GM04503 (cell line): Measurements from ENCODE around the gene MC1R.
"Not testable (repeated sequence)": the region's sequence is repeated elsewhere in the genome, so short reads cannot be mapped to it uniquely, and the experiment has no call there.

ENCODE experiments used
- DNase-seq: peaks from one replicate; pipeline ENCODE4 v3.0.0-alpha.2; 2012; ENCODE audit warnings: low read depth

The MC1R gene

DNA sequence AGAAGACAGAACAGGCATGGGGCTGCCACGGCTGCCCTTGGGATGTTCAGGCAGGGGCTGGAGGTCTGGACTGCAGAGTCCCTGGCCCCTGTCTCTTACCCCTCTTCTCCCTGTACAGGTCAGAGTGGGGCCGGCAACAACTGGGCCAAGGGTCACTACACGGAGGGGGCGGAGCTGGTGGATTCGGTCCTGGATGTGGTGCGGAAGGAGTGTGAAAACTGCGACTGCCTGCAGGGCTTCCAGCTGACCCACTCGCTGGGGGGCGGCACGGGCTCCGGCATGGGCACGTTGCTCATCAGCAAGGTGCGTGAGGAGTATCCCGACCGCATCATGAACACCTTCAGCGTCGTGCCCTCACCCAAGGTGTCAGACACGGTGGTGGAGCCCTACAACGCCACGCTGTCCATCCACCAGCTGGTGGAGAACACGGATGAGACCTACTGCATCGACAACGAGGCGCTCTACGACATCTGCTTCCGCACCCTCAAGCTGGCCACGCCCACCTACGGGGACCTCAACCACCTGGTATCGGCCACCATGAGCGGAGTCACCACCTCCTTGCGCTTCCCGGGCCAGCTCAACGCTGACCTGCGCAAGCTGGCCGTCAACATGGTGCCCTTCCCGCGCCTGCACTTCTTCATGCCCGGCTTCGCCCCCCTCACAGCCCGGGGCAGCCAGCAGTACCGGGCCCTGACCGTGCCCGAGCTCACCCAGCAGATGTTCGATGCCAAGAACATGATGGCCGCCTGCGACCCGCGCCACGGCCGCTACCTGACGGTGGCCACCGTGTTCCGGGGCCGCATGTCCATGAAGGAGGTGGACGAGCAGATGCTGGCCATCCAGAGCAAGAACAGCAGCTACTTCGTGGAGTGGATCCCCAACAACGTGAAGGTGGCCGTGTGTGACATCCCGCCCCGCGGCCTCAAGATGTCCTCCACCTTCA, 16.2 kb downstream of the MC1R start:
- DNase-seq, result no peak

DNA sequence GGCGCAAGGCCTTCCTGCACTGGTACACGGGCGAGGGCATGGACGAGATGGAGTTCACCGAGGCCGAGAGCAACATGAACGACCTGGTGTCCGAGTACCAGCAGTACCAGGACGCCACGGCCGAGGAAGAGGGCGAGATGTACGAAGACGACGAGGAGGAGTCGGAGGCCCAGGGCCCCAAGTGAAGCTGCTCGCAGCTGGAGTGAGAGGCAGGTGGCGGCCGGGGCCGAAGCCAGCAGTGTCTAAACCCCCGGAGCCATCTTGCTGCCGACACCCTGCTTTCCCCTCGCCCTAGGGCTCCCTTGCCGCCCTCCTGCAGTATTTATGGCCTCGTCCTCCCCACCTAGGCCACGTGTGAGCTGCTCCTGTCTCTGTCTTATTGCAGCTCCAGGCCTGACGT, 17.0 kb downstream of the MC1R start:
- not testable (repeated sequence) for DNase-seq

DNA sequence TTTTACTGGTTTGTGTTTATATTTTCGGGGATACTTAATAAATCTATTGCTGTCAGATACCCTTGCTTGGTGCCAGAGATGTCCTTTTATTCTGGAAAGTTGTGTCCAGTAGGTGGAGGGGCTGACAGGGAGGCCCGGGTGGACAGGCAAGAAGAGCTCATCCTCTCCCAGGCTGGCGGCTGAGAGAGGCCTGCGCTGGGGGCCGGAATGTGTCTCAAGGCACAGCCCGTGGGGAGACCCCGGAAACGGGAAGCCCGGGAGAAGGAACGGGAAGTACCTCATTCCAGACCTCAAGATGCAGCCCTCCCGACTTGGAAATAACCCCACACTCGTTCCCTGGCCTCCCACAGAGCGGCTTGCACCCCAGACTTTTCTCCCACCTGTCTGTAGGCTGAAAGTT, 17.4 kb downstream of the MC1R start:
- no peak for DNase-seq

DNA sequence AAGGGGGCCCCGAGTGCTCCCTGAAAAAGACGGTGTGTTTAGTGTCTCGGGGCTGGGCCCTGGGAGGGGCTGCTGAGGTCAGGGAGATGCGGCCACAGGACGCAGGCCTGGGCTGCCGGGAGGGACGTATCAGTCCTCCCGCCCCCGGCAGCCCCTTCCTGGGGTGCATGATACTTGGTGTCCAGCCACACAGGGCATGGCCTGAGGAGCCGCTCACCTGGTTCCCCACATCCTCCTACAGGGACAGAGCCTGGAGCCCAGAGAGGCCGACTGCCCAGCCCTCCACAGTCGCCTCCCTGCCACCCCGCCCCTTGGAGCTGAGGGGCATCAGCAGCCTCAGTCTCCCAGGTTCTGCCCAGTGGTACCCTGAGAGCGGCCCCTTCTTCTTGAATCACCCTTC, 17.8 kb downstream of the MC1R start:
- no peak for DNase-seq

DNA sequence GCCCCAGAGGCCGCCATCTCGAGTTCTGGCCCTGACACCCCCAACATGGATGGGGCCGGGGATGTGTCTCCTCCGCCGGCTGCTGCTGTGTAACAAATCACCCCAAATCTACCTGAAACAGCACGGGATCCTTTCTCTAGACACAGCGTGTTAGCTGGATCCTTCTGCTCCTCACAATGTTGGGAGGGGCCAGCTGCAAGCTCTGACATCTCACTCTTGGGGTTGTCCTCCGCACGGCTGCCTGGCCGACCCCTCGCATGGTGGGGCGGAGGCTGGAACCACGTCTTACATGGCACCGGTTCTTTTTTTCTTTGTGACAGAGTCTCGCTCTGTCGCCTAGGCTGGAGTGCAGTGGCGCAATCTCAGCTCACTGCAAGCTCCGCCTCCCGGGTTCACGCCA, 18.3 kb downstream of the MC1R start:
- no peak for DNase-seq

DNA sequence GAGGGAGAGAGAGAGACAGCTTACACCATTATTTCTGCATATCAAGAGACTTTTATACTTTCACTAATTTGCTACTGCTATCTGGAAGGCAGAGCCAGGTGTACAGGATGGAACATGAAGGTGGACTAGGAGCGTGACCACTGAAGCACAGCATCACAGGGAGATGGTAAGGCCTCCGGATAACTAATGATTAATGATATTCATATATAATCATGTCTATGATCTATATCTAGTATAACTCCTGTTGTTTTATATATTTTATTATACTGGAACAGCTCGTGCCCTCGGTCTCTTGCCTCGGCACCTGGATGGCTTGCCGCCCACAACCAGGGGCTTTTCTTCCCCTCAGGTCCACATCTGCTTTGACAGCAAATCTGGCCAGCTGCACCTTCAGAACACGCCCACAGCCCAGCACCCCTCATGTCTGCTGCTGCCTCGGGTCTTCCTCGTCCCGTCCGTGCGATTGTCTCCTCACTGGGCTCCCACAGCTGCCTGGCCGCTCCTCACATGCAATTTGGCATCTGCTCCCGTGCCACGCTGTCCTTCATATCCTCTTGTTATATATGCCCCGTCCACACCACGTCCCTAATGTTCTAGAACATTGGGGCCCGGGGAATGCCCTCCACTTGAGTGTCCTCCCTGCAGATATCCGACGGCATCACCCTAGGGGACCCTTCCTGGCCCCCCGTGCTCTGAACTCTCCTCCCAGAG, 19.7 kb downstream of the MC1R start:
- no peak for DNase-seq

DNA sequence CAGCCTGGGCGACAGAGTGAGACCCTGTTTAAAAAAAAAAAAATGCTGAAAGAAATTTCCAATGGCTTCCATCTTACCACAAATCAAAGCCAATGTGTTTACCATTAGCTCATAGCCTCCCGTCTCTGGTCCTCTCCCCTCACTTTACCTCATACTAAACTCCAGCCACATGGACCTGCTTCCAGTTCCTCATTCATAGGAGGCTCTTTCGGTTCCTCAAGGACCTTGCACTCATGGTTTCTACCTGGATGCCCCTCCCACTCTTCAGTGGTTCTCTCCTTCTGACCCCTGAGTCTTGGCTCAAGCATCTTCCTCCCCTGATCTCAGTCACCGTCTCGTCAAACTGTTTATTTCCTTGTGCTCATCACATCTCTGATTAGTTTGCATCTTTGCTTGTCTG, 26.1 kb downstream of the MC1R start:
- DNase-seq, result no peak

DNA sequence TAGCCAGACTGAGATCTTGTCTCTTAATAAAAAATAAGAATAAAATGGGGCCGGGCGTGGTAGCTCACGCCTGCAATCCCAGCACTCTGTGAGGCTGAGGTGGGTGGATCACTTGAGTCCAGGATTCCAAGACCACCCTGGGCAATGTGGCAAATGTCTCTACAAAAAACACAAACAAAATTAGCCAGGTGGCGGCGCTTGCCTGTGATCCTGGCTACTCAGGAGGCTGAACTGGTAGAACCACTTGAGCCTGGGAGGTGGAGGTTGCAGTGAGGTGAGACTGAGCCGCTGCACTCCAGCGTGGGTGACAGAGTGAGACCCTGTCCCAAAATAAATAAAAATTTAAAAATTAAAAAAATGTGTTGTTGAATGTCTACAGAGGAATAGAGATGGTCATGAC, 27.0 kb downstream of the MC1R start:
- no peak for DNase-seq

DNA sequence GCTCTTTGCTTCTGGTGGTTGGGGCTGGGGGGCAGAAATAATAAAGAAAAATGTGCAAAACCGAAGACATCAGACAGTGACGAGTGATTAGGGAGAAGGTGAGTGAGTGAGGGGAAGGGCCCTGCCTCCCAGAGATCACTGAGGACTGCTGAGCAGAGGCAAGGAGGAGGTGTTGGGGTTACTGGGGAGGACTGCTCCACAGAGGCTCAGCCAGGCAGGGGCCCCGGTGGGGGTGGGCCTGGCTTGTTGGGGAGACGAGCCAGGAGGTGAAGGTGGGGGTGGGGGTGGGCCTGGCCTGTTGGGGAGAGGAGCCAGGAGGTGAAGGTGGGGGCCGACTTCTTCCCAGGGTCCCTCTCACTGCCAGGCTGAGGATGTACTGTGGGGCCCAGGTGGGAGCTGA, 27.9 kb downstream of the MC1R start:
- DNase-seq, result no peak

DNA sequence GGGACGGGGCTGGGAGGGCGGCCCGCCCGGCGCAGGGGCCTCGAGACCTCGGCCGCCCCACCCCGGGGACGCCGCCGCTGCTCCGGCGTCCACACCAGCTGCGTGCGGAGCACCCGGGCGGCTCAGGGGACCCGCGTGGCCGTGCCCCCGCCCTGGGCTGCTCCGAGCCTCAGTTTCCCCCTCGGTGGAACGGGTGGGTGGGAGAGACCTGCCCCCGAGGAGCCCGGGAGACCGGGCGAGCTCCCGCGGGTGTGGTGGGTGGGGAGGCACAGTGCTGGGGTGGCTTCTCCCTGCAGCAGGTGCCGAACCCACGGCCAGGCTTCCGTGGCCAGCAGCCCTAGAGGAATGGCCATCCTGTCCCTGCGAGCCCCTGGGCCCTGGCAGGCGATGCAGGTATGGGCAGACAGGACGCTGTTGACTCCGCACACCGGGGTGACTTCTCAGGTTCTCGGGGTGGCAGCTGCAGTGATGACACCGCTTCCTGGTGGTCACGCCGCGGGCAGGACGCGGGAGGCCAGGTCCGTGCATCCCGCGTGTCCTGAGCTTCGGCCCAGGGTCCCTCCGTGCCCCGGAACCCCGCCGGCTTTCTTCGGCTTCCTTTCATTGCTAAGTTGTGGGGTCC, 30.6 kb downstream of the MC1R start:
- DNase-seq, result no peak

DNA sequence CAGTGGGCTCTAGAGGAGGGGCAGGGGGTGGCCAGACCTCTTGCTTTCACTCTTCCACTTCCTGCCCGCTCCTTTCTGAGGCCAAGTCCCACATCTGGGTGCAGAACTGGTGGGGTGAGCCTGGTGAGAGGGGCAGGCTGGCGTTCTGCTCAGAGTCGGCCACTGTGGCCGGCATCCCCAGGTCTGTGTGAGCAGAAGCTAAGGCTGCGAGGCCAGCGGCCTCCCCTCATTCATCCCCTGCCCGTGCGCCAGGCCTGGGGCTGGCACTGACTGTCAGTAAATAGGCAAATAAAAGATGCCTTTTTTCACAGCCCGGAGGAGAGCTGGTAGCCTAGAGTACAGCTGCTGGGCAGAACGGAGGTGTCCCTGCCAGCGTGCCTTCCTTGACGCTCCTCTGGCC, 31.1 kb downstream of the MC1R start:
- DNase-seq, result no peak

DNA sequence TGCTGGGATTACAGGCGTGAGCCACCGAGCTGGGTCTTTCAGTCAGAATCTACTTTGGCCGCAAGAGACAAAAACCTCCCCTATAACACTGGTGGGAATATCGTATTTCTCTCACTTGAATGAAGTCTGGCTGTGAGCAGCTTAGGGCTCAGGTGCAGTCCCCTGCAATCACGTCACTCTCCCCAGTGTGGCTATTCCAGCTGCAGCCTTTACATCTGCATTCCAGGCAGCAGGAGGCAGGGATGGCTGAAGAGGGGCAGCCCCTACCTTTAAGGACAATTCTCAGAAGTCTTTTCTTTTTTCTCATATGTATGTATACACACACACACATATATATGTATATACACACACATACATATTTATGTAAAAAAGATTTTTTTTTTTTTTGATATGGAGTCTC, 32.8 kb downstream of the MC1R start:
- DNase-seq, result no peak

DNA sequence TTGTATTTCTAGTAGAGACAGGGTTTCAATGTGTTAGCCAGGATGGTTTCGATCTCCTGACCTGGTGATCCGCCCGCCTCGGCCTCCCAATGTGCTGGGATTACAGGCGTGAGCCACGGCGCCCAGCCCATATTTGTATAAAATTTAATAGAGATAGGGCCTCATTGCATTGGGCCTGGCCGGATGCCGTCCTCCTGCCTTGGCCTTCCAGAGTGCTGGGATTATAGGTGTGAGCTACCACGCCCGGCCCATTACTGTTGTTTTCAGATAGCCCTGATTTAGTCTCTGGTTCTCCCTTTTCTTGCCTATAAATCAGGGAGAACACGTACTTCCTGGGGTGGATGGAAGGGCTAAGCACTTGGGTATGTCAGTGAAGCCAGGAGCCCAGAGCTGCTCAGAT, 33.4 kb downstream of the MC1R start:
- DNase-seq, result no peak

DNA sequence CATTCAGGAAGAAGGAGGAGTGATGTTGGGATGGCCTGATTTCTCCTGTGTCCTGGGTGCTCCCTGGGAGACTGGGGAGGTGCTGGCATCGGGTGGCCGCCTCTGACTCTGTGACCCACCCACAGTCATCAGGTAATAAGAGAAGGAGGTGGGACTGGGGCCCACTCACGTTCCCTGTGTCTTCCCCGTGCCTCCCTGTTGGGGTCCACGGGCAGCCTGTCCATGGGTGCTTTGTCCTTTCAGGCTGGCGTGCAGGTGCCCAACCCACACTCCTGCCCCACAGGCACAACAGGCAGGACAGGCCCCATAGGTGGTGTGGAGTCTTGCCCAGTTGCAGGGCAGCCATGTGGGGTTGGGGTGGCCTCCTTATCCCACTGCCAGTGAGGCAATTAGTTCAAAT, 33.9 kb downstream of the MC1R start:
- no peak for DNase-seq

DNA sequence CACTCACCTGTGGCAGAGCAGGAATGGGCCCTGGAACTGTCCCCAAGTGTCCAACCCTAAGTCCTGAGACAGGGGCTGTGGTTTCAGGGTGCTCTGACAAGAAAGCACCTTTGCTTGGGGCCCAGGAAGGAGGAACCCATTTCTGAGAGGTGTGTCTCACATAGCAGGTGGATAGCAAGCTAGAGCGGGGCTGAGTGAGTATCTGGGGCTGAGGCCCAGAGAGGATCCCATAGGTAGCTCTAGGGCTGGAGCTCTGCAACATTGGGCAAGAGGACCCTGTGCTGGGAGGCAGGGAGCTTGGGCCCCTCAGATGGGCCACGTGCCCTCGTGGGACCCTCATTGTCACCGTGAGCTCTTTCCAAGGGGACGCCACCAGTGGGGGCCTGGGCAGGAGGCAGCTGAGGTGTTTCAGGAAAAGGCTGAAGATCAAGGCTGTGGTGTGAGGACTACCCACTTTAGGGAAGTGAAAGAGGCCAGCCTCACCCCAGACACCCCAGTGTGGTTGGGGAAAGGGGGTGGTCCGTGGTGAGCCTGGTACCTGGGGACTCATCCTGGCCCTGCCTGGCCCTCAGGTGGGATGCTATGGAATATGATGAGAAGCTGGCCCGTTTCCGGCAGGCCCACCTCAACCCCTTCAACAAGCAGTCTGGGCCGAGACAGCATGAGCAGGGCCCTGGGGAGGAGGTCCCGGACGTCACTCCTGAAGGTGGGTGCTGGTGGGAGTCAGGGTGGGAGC, 35.2 kb downstream of the MC1R start:
- no peak for DNase-seq

DNA sequence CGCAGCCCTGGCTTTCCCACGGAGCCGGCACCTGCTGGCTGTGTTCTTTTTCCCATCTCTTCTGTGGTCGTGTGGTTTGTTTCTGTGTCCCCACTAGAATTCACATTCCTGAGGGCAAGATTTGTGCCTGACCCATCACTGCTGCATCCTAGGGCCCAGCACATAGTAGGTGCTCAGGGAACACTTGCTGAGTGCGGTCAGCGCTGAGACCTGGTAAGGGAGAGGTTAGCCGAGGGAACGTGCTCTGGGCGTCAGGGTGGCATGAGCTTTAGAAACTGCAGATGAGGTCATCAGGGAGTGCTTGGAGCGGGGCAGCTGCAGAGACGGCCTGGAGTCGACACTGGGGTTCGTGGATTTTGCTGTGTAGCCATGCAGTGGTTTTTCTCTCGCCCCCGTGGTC, 35.8 kb downstream of the MC1R start:
- DNase-seq, result no peak

DNA sequence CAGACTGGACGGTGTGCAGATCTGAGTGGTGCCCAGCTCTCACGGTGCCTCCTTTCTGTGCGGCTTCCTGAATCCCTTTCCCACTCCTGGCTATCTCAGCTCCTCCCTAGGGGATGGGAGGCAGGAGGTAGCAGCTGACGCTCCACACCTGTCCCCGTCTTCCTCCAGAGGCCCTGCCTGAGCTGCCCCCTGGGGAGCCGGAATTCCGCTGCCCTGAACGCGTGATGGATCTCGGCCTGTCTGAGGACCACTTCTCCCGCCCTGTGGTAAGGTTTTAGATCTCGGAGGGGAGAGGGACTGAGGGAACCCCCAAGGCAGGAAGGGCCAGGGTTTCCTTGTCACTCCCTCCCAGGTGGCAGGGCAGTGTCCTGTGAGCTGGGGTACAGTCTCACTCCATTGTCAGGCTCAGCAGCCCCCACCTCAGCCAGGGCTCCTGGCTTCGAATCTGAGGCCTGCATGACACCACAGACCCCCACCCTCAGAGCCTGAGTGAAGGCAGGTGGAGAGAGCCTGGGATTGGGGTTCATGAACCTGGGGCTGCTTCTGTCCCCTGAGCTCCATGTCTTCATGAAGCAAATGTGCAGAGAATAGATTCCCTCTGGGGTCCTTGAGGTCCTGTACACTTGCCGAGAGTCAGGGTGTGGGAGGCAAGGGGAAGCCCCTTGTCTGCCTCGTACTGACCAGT, 36.5 kb downstream of the MC1R start:
- no peak for DNase-seq

DNA sequence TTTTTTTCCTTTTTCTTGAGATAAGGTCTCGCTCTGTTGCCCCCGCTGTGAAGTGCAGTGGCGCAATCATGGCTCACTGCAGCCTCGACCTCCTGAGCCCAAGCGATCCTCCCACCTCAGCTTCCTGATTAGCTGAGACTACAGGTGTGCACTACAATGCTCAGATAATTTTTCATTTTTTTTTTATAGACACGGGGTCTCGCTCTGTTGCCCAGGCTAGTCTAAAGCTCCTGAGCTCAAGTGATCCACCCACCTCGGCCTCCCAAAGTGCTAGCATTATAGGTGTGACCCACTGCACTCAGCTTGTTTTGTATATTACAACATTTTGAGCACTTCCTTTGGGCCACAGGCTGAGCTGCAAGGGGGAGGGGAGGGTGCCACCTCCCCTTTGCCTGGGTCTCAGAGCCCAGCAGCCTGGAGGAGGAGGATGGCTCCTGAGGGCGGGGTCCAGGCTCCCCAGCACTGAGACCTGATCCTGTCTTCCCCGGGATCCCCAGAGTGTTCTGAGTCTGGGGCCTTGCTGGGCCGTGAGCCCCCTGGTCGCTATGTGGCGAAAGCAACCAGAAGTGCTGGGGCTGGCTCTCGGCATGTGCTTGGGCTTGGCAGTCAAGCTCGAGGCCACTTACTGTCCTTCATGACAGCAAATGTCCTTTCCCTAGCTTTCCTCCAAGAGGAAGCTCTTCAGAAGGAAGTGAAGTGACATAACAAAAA, 38.0 kb downstream of the MC1R start:
- DNase-seq, result no peak

DNA sequence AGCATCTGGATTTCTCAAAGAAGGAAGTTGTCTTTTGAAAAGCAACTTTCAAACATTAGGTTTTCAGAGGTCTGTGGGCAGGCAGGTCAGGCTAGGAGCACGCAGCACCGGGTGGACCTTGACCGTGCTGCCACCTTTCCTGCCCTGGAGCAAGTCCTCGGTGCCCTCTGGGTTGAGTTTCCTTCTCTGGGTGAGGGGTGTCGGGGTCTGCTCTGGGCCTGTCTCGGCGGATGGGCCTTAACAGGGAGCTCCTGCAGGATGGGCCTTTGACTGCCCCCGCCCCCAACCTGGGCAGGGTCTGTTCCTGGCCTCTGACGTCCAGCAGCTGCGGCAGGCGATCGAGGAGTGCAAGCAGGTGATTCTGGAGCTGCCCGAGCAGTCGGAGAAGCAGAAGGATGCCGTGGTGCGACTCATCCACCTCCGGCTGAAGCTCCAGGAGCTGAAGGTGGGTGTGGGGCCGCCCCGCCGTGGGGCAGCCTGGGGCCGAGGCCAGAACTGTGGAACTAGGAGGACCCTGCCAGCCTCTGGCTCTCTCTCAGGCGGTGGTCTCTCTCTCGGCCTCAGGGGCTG, 38.6 kb downstream of the MC1R start:
- DNase-seq, result no peak

DNA sequence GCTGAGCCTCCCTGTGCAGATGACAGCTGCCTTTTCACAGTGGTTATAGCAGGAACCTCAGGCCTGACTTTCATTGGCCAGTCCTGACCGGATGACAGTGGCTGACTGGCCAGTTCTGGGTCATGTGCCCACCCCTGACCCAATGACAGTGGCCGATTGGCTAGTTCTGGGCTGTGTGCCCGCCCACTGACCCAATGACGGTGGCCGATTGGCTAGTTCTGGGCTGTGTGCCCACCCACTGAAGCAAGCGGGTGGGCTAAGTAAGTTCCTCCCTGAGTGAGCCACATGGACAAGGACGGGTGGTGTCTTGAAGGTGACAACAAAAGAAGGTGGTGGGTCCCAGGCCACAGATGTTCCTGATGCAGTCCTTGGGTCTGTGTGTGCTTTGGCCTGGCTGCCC, 39.4 kb downstream of the MC1R start:
- no peak for DNase-seq

DNA sequence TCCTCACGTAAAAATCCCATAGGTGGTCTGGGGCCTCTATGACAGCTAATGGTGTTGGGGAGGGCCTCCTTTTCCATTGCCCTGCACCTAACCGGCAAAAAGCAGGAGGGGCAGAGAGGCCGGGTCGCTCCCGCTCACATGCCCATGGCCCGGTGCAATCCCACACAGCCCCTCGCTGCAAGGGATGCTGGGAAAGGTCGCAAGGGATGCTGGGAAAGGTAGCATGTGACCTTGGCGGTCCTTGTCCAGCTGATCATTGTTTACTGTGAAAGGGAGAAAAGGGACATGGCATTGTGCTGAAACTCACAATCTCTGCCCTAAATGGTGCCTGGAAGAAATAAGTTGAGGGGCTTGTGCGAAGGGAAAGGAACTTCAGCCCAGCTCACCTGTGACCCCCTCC, 39.9 kb downstream of the MC1R start:
- no peak for DNase-seq
